CD14-positive monocyte (primary cell): ENCODE results near the gene NDUFA8. TPM values are rescaled to one million over a fixed set of nuclear protein-coding genes. Genes with fewer than 3 reads are reported as not detected.

ENCODE experiments used
- DNase-seq, 3 donors: peaks; one replicate each; pipeline ENCODE4 v3.0.0-alpha.2; 2011 to 2022
- H2AFZ ChIP-seq: 2 replicates; pipeline ENCODE4 v1.6.0; 2012; ENCODE audit warnings: mild to moderate bottlenecking, low read depth, low read length, inconsistent platforms; ENCODE audit not compliant: insufficient read depth, poor library complexity, severe bottlenecking
- H3K27ac ChIP-seq, 2 donors: 1 replicate in 1 of 2; 2 replicates in 1 of 2; pipeline ENCODE4 v1.5.1; 2012 to 2013; ENCODE audit warnings: low read length in 2 of 2, control low read depth in 1 of 2, inconsistent platforms in 1 of 2, low read depth in 1 of 2, mild to moderate bottlenecking in 1 of 2
- H3K27me3 ChIP-seq, 2 donors: one replicate each; pipeline versions ENCODE4 v1.6.0 to v1.6.1; 2011 to 2013; ENCODE audit warnings: low read length in 2 of 2; ENCODE audit not compliant: control insufficient read depth in 2 of 2, insufficient read depth in 2 of 2
- H3K36me3 ChIP-seq, 2 donors: replicated peaks in 1 of 2; 1 replicate in 1 of 2; 2 replicates in 1 of 2; pipeline versions ENCODE4 v1.5.1 to v1.6.1; 2012 to 2013; ENCODE audit warnings: low read length in 2 of 2, control low read depth in 1 of 2, inconsistent platforms in 1 of 2, mild to moderate bottlenecking in 1 of 2; ENCODE audit not compliant: insufficient read depth in 2 of 2, control insufficient read depth in 1 of 2
- H3K4me1 ChIP-seq, 2 donors: 1 replicate in 1 of 2; 2 replicates in 1 of 2; pipeline versions ENCODE4 v1.5.1 to v1.6.1; 2012 to 2013; ENCODE audit warnings: low read length in 2 of 2, control low read depth in 1 of 2, inconsistent platforms in 1 of 2, mild to moderate bottlenecking in 1 of 2, moderate library complexity in 1 of 2; ENCODE audit not compliant: insufficient read depth in 2 of 2, control insufficient read depth in 1 of 2
- H3K4me2 ChIP-seq: replicated peaks from 2 replicates; pipeline ENCODE3; 2012; ENCODE audit warnings: low read length, moderate library complexity, mild to moderate bottlenecking; ENCODE audit not compliant: poor library complexity, severe bottlenecking; ENCODE audit errors: extremely low read depth
- H3K4me3 ChIP-seq, 3 experiments: fragments of 200-600 bp in 1 of 3; sonication (generic) in 1 of 3; replicated peaks in 1 of 3; 1 replicate in 2 of 3; 2 replicates in 1 of 3; pipeline ENCODE4 v1.5.1; 2011 to 2013; ENCODE audit warnings: low read length in 3 of 3, mild to moderate bottlenecking in 3 of 3, control low read depth in 2 of 3, low read depth in 2 of 3, inconsistent platforms in 1 of 3, moderate library complexity in 1 of 3
- H3K79me2 ChIP-seq: 2 replicates; pipeline ENCODE4 v1.6.0; 2012; ENCODE audit warnings: mild to moderate bottlenecking, control low read depth, inconsistent platforms, low read length, moderate library complexity; ENCODE audit not compliant: insufficient read depth
- H3K9ac ChIP-seq: 2 replicates; pipeline ENCODE4 v1.6.0; 2017; ENCODE audit warnings: low read length, mild to moderate bottlenecking; ENCODE audit not compliant: insufficient read depth, poor library complexity, severe bottlenecking
- H3K9me3 ChIP-seq, 2 donors: replicated peaks in 1 of 2; 1 replicate in 1 of 2; 2 replicates in 1 of 2; pipeline versions ENCODE4 v1.5.1 to v1.6.1; 2012 to 2013; ENCODE audit warnings: low read length in 2 of 2, control low read depth in 1 of 2; ENCODE audit not compliant: control insufficient read depth in 1 of 2, insufficient read depth in 1 of 2
- H4K20me1 ChIP-seq: 2 replicates; pipeline ENCODE4 v1.6.0; 2012; ENCODE audit warnings: mild to moderate bottlenecking, low read length, control low read depth, moderate library complexity; ENCODE audit not compliant: insufficient read depth
- H3K27ac Mint-ChIP-seq, 7 donors: one replicate each; pipeline ENCODE4 v1.8.0; 2020; ENCODE audit warnings: mild to moderate bottlenecking in 7 of 7, mixed read lengths in 7 of 7, moderate library complexity in 6 of 7, inconsistent platforms in 2 of 7
- H3K27me3 Mint-ChIP-seq, 3 donors: one replicate each; pipeline ENCODE4 v1.8.0; 2021 to 2022; ENCODE audit warnings: low read depth in 3 of 3, mild to moderate bottlenecking in 3 of 3, mixed read lengths in 3 of 3, moderate library complexity in 3 of 3, inconsistent platforms in 1 of 3
- H3K36me3 Mint-ChIP-seq, 2 donors: one replicate each; pipeline ENCODE4 v1.8.0; 2020; ENCODE audit warnings: mixed read lengths in 2 of 2, inconsistent platforms in 1 of 2, mild to moderate bottlenecking in 1 of 2
- H3K4me1 Mint-ChIP-seq: one replicate; pipeline ENCODE4 v1.8.0; 2020; ENCODE audit warnings: mild to moderate bottlenecking, mixed read lengths
- H3K4me3 Mint-ChIP-seq, 2 donors: one replicate each; pipeline ENCODE4 v1.8.0; 2020; ENCODE audit warnings: mild to moderate bottlenecking in 2 of 2, mixed read lengths in 2 of 2, moderate library complexity in 1 of 2
- H3K9me3 Mint-ChIP-seq, 7 donors: one replicate each; pipeline ENCODE4 v1.8.0; 2020 to 2022; ENCODE audit warnings: mixed read lengths in 7 of 7, mild to moderate bottlenecking in 6 of 7, moderate library complexity in 6 of 7, inconsistent platforms in 2 of 7
- WGBS: methylation state at CpG from one replicate; pipeline ENCODE4 v1.1.5; 2013; ENCODE audit warnings: missing lambda C conversion rate; ENCODE audit not compliant: insufficient coverage; 5-methylcytosine and 5-hydroxymethylcytosine counted together
- intact Hi-C, 2 donors: fragments of 100-400 bp; cut with micrococcal nuclease; formaldehyde crosslinking; loops; one replicate each; pipeline versions ENCODE4 v1.15.0 to v1.15.1; 2023
- polyA plus RNA-seq, 3 donors: library from polyadenylated mRNA; depleted of rRNA in 1 of 3; unstranded in 2 of 3; stranded (reverse) in 1 of 3; fragments of 300-500 nt in 2 of 3; fragments of >200 nt in 1 of 3; fragmentation: Illumina TruSeq in 2 of 3; gene quantifications; 1 replicate in 2 of 3; 2 replicates in 1 of 3; pipeline ENCODE4 v1.2.3, GENCODE V29; 2012 to 2021
- TF ChIP-seq, protein P1 (sequence below): fragments of 200-600 bp; IDR thresholded peaks from one replicate; pipeline ENCODE4 v1.8.0; 2022; ENCODE audit warnings: antibody characterized with exemption, mild to moderate bottlenecking

Gene NDUFA8
- polyA plus RNA-seq, 3 donors = 19.6 to 71.2 (median 63.5) TPM

DNA sequence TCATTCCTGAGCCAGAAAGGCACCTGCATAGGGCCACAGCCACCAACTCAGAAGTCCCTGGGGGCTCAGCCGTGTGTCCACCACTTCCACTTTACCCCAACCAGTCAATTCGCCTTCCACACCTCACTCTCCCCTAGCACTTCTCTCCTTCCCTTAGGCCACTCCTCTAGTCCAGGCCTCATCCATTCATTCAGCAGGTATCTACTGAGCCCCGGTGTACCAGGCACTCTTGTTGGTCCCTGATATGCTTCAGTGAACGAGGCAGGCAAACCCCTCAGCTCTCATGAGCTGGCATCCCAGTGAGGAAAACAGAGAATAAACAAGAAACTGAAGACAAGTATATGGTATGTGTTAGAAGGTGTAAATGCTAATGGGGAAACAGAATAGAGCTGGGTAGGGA, 28.7 kb downstream of the NDUFA8 start:
- Mint-ChIP-seq H3K27ac (no peak overlapping the region), H3K4me3 (peak overlapping the region in 1 of 2 donors; percentile 43), H3K4me1 (peaks cover 7% of the 10 kb centered on the region), H3K36me3 (no peaks in the 10 kb centered on the region), H3K27me3 (peaks cover 24 to 41% (median 32%) of the 10 kb centered on the region in 3 donors), H3K9me3 (peaks cover 0 to 3% (median under 1%) of the 10 kb centered on the region in 7 donors)
- H3K27me3 ChIP-seq = peaks cover 14 to 28% of the 10 kb centered on the region in 2 donors
- H3K36me3 ChIP-seq = no peaks in the 10 kb centered on the region
- no peak for DNase-seq
- H3K4me3 ChIP-seq = no peak overlapping the region
- H3K9me3 ChIP-seq = peaks cover 0 to 5% of the 10 kb centered on the region in 2 donors
- no peak overlapping the region for H3K27ac ChIP-seq
- H3K4me1 ChIP-seq = peaks cover 4 to 9% of the 10 kb centered on the region in 2 donors
- intact Hi-C loops = no loop called here
- TF ChIP-seq, protein P1, sequence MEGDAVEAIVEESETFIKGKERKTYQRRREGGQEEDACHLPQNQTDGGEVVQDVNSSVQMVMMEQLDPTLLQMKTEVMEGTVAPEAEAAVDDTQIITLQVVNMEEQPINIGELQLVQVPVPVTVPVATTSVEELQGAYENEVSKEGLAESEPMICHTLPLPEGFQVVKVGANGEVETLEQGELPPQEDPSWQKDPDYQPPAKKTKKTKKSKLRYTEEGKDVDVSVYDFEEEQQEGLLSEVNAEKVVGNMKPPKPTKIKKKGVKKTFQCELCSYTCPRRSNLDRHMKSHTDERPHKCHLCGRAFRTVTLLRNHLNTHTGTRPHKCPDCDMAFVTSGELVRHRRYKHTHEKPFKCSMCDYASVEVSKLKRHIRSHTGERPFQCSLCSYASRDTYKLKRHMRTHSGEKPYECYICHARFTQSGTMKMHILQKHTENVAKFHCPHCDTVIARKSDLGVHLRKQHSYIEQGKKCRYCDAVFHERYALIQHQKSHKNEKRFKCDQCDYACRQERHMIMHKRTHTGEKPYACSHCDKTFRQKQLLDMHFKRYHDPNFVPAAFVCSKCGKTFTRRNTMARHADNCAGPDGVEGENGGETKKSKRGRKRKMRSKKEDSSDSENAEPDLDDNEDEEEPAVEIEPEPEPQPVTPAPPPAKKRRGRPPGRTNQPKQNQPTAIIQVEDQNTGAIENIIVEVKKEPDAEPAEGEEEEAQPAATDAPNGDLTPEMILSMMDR = no peak
- no peak overlapping the region for H3K4me2 ChIP-seq
- H2AFZ ChIP-seq = no peak overlapping the region
- H3K9ac ChIP-seq = no peak overlapping the region
- no peaks in the 10 kb centered on the region for H3K79me2 ChIP-seq
- H4K20me1 ChIP-seq = no peaks in the 10 kb centered on the region
- whole genome bisulfite sequencing = 84% methylated on average over 2 of the region's 4 CpGs

DNA sequence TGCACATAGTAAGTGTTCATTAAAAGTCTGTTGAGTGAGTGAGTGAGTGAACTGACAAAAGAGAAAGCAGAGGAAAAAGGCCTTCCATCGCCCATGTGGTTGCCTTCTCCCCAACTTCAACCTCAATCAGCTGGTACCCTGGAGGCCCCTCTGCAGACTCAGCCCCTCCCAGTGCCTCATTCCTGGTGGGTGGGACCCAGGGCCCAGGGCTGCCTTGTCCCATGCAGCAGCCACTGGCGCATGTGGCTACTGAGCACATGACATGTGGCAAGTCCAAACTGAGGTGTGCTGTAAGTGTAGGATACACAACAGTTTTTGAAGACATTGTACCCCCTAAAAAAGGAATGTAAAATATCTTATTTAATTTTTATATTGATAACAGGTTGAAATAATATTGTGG, 29.6 kb downstream of the NDUFA8 start:
- no peak overlapping the region for H3K9ac ChIP-seq
- H3K4me2 ChIP-seq = no peak overlapping the region
- peaks cover 10% of the 10 kb centered on the region for H3K4me1 Mint-ChIP-seq
- intact Hi-C loops = loop anchor here (5.0 to 10.0 kb wide), 3 partner anchors 322 to 685 kb away; no protein-coding TSS in a partner anchor
- peaks cover 0 to 4% (median 1%) of the 10 kb centered on the region in 7 donors for H3K9me3 Mint-ChIP-seq
- H3K4me3 ChIP-seq = no peak overlapping the region
- H3K27ac ChIP-seq = no peak overlapping the region
- H3K4me1 ChIP-seq = peaks cover 4 to 9% of the 10 kb centered on the region in 2 donors
- H3K79me2 ChIP-seq = no peaks in the 10 kb centered on the region
- no peaks in the 10 kb centered on the region for H3K36me3 Mint-ChIP-seq
- H3K27me3 Mint-ChIP-seq = peaks cover 31 to 48% (median 41%) of the 10 kb centered on the region in 3 donors
- DNase-seq = no peak
- H3K4me3 Mint-ChIP-seq = no peak overlapping the region
- no peak overlapping the region for H3K27ac Mint-ChIP-seq
- no peaks in the 10 kb centered on the region for H4K20me1 ChIP-seq
- no peak overlapping the region for H2AFZ ChIP-seq
- WGBS = no CpG with 5 or more reads among the region's 2 CpGs
- peaks cover 0 to 5% of the 10 kb centered on the region in 2 donors for H3K9me3 ChIP-seq
- TF ChIP-seq, protein P1 = no peak
- peaks cover 18 to 34% of the 10 kb centered on the region in 2 donors for H3K27me3 ChIP-seq
- no peaks in the 10 kb centered on the region for H3K36me3 ChIP-seq
